GM12872 (cell line): ENCODE results near the gene PANK3.

Experiments
- TF ChIP-seq, protein P1 (sequence below): IDR thresholded peaks from 3 replicates; pipeline ENCODE4 v1.5.1; 2011; ENCODE audit warnings: low read depth, mild to moderate bottlenecking, low read length, moderate library complexity; ENCODE audit not compliant: insufficient read depth

The PANK3 gene

GRCh38 chr5:168592014-168592368 is 12.8 kb upstream of the PANK3 start:
- TF ChIP-seq, protein P1, sequence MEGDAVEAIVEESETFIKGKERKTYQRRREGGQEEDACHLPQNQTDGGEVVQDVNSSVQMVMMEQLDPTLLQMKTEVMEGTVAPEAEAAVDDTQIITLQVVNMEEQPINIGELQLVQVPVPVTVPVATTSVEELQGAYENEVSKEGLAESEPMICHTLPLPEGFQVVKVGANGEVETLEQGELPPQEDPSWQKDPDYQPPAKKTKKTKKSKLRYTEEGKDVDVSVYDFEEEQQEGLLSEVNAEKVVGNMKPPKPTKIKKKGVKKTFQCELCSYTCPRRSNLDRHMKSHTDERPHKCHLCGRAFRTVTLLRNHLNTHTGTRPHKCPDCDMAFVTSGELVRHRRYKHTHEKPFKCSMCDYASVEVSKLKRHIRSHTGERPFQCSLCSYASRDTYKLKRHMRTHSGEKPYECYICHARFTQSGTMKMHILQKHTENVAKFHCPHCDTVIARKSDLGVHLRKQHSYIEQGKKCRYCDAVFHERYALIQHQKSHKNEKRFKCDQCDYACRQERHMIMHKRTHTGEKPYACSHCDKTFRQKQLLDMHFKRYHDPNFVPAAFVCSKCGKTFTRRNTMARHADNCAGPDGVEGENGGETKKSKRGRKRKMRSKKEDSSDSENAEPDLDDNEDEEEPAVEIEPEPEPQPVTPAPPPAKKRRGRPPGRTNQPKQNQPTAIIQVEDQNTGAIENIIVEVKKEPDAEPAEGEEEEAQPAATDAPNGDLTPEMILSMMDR = no peak

- TF ChIP-seq, protein P1 = no peak
Observed at GRCh38 chr5:168591302-168592013, 12.3 kb upstream of the PANK3 start.

DNA sequence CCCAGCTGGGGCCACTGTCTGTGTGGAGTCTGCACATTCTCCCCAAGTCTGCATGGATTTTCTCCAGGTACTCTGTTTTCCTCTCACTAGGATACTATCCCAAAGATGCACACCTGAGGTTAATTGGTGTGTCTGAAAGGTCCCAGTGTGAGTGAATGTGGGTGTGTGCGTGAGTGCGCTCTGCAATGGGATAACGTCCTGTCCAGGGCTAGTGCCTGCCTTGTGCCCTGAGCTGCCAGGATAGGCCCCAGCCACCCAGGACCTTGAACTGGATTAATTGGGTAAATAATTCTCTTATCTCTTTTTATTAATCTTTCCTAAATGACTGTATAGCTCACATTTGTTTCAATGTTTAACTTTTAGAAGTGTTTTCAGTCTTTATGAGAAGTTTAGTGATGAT is 11.5 kb upstream of the PANK3 start:
- TF ChIP-seq, protein P1 = no peak

GRCh38 chr5:168587987-168588386 is 8.8 kb upstream of the PANK3 start:
- TF ChIP-seq, protein P1 = no peak

DNA sequence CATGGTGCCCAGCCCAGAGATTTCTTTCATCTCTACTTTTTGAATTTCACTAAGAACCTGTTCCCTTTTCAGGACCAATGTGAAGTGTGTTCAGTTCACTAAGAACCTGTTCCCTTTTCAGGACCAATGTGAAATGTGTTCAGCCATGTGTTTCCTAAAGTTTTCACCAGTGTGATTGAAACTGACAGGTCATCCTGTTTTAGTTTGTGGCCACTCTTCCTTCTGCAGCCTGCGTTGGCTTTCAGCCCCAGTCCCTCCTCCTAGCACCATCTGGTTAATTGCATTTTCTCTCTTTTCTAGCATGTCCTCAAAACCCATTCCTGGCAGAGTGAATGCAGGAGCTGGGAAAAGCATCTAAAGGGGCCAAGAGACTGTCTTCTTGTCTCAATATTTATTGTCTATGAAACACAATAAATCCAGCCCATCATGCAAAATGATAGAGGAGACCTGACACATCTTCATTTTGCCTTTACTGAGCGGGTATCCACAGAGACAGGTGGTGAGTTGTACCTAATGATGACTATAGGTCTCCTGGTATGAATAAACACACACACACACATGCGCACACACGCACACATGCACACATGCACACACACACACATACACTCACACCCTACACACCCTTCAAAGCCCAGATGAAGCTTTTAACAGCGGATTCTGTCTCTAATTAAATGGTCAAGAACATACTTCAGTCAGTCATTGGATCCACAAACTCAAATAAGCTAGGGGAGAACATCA is 6.1 kb upstream of the PANK3 start:
- TF ChIP-seq, protein P1 = no peak

DNA sequence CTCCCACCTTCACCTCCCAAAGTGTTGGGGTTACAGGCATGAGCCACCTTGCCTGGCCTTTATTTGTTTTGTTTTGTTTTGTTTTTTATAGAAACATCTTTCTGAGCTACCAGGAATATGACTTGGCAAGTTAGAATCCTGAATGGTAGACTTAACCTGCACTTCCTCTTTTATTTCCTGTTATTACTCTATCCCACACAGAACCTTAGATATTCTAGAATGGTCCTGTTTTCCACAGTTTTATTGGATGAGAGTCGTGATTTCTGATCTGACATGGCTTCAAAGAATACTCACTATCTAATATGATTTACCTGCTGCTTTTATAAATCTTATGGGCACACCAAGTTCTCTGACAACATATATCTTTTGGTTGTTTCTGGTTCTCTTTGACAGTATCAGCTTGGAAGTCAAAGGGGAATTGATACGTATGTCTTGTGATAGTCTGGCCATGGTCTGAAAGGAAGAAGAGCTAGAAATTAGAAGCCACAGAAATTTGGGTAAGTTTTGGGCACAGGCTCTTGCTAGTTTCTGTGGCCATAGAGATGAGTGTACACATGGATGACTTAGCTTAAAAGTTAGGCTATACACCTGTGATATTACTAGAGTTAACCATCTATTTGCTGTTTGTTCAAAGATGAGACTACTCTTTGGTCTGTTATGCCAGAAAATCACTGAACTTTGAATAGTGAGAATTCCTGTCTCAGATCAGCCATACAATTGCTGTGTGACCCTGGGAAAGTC is 4.7 kb upstream of the PANK3 start:
- TF ChIP-seq, protein P1 = no peak

DNA sequence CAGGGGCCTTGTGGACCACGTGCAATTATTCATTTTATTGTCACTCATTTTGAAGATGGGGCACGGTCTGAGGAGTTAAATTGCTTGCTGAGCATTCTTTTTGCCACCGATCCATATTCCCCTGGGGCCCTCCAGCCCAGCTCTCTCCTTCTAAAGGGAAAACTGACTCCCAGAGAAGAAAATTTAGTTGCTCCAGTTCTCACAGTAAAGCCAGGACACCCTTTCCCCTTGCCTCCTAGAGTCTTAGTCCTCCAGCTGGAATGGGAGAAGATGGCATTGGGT is 1.0 kb upstream of the PANK3 start:
- TF ChIP-seq, protein P1 = no peak
